Activated effector memory CD4-positive, alpha-beta T cell treated with anti-CD3 and anti-CD28 coated beads, Interleukin-2, amount 50 U/mL, for 16 hours (primary cell): Measurements from ENCODE around the gene NDST4.

ENCODE experiments used
- DNase-seq: peaks from one replicate; pipeline ENCODE4 v3.0.0-alpha.2; 2020

Gene NDST4

GRCh38 chr4:114780205-114780604, 333.2 kb downstream of the NDST4 start:
- DNase-seq, result no peak
